ENCODE measurements around the gene JCHAIN. TPM values are rescaled to one million over a fixed set of nuclear protein-coding genes. Genes with fewer than 3 reads are reported as not detected.

Gene JCHAIN
- total and polyA plus RNA-seq, 2 of the 13 experiments (the other 11 are each of a cell fraction or from before 2014, with no cell fraction given), result not detected

GRCh38 chr4:70705183-70706043 lies 39.1 kb upstream of the JCHAIN start (continued):
- peak; percentile 44; the same call in 1 of the 2 replicates for TF ChIP-seq PHF21A (CRISPR knock-in tag; IDR thresholded peaks at IDR 0.05)
- TF ChIP-seq ZSCAN25 (CRISPR knock-in tag; IDR thresholded peaks at IDR 0.05), result no peak
- TF ChIP-seq FOXP4 (CRISPR knock-in tag; IDR thresholded peaks at IDR 0.05), result peak; percentile 35
- peak; percentile 25; the same call in 1 of the 2 replicates for TF ChIP-seq IRF2 (CRISPR knock-in tag; IDR thresholded peaks at IDR 0.05)
- 0 out of 2 replicates have a peak, but pooled peaks have one; percentile 33 for TF ChIP-seq DR1 (CRISPR knock-in tag; IDR thresholded peaks at IDR 0.05)
- peak; percentile 87 for TF ChIP-seq ZFY (CRISPR knock-in tag; IDR thresholded peaks at IDR 0.05)
- 0 out of 2 replicates have a peak, but pooled peaks have one; percentile 72 for TF ChIP-seq ZNF879 (CRISPR knock-in tag; IDR thresholded peaks at IDR 0.05)
- TF ChIP-seq ARID3A (IDR thresholded peaks at IDR 0.05; ENCODE audit: low read depth, low read length), result no peak
- TF ChIP-seq ZNF839 (CRISPR knock-in tag; IDR thresholded peaks at IDR 0.05; ENCODE audit: borderline replicate concordance), result no peak; the same call in 1 of the 2 replicates
- 0 out of 2 replicates have a peak, but pooled peaks have one; percentile 51 for TF ChIP-seq MTERF4 (CRISPR knock-in tag; IDR thresholded peaks at IDR 0.05)
- TF ChIP-seq ZNF670 (CRISPR knock-in tag; IDR thresholded peaks at IDR 0.05; ENCODE audit: borderline replicate concordance), result no peak
- no peak; the same call in 1 of the 2 replicates for TF ChIP-seq MEIS2 (CRISPR knock-in tag; IDR thresholded peaks at IDR 0.05)
- TF ChIP-seq CCAR2 (optimal IDR thresholded peaks at IDR 0.05; ENCODE audit: low read depth, low read length), result no peak
- 0 out of 2 replicates have a peak, but pooled peaks have one; percentile 7 for TF ChIP-seq PCBP1 (IDR thresholded peaks at IDR 0.05; ENCODE audit: borderline replicate concordance, low read depth, low read length)
- no peak for TF ChIP-seq MED8 (CRISPR knock-in tag; IDR thresholded peaks at IDR 0.05; ENCODE audit: insufficient replicate concordance)
- peak; percentile 88; the same call in 1 of the 2 replicates for TF ChIP-seq NFKB2 (CRISPR knock-in tag; IDR thresholded peaks at IDR 0.05; ENCODE audit: borderline replicate concordance)
- TF ChIP-seq AKAP8 (CRISPR knock-in tag; IDR thresholded peaks at IDR 0.05), result no peak
- TF ChIP-seq KDM5A (IDR thresholded peaks at IDR 0.05; ENCODE audit: borderline replicate concordance, low read length), result no peak; the same call in 1 of the 2 replicates
- TF ChIP-seq CEBPG (CRISPR knock-in tag; IDR thresholded peaks at IDR 0.05), result no peak
- TF ChIP-seq ZNF317 (CRISPR knock-in tag; IDR thresholded peaks at IDR 0.05), result no peak
- no peak for TF ChIP-seq ZFP37 (CRISPR knock-in tag; IDR thresholded peaks at IDR 0.05; ENCODE audit: borderline replicate concordance)
- peak; percentile 41; the same call in 1 of the 2 replicates for TF ChIP-seq TARDBP (CRISPR knock-in tag; IDR thresholded peaks at IDR 0.05)
- TF ChIP-seq ZNF556 (CRISPR knock-in tag; IDR thresholded peaks at IDR 0.05; ENCODE audit: borderline replicate concordance), result no peak
- TF ChIP-seq MBD4 (IDR thresholded peaks at IDR 0.05; ENCODE audit: borderline replicate concordance, low read length), result no peak
